Activated B cell treated with CpG ODN at 0.5 μM for 24 hours (primary cell): ENCODE data around the gene BTBD3. TPM values are rescaled to one million over a fixed set of nuclear protein-coding genes. Genes with fewer than 3 reads are reported as not detected.

Experiments used
- ATAC-seq: fragments of 200-7000 bp; cut with Tn5 transposase; one replicate; pipeline ENCODE4 v1.10.0; 2021; ENCODE audit warnings: low read depth, mild to moderate bottlenecking, moderate library complexity
- CTCF ChIA-PET: fragments of 350-600 bp; sonication (Branson Sonifier 250); formaldehyde crosslinking; loops from one replicate; lab custom pipeline; 2021; ENCODE audit warnings: antibody characterized with exemption; lab: Charles Lee
- POLR2A ChIA-PET: fragments of 350-600 bp; sonication (Branson Sonifier 250); formaldehyde crosslinking; loops from one replicate; lab custom pipeline; 2021; ENCODE audit warnings: antibody characterized with exemption; lab: Charles Lee
- DNase-seq: peaks from one replicate; pipeline ENCODE4 v3.0.0; 2022
- H3K27ac Mint-ChIP-seq: one replicate; pipeline ENCODE4 v1.8.0; 2020; ENCODE audit warnings: mixed read lengths
- H3K27me3 Mint-ChIP-seq: one replicate; pipeline ENCODE4 v1.8.0; 2021; ENCODE audit warnings: mixed read lengths
- H3K36me3 Mint-ChIP-seq: one replicate; pipeline ENCODE4 v1.8.0; 2021; ENCODE audit warnings: low read depth, mixed read lengths
- H3K4me1 Mint-ChIP-seq: one replicate; pipeline ENCODE4 v1.8.0; 2021; ENCODE audit warnings: mixed read lengths
- H3K4me3 Mint-ChIP-seq: one replicate; pipeline ENCODE4 v1.8.0; 2020; ENCODE audit warnings: mild to moderate bottlenecking, mixed read lengths
- H3K9me3 Mint-ChIP-seq: one replicate; pipeline ENCODE4 v1.8.0; 2020; ENCODE audit warnings: mixed read lengths
- CTCF ChIP-seq: fragments of 200-600 bp; IDR thresholded peaks from one replicate; pipeline ENCODE4 v1.8.0; 2022; ENCODE audit warnings: antibody characterized with exemption, mild to moderate bottlenecking
- intact Hi-C: fragments of 100-400 bp; cut with micrococcal nuclease; formaldehyde crosslinking; loops from one replicate; pipeline ENCODE4 v1.15.1; 2024
- total RNA-seq: library from RNA; stranded (reverse); gene quantifications from 2 replicates; pipeline ENCODE4 v1.2.3, GENCODE V29; 2022

Gene BTBD3
- total RNA-seq, 1 donor from 2014 or later, result 1.6 TPM

GRCh38 chr20:11948806-11949205, 31.1 kb downstream of the BTBD3 start:
- Mint-ChIP-seq H3K4me3 (no peak overlapping the region), H3K9me3 (peaks cover 3% of the 10 kb centered on the region), H3K27ac (no peak overlapping the region), H3K27me3 (no peaks in the 10 kb centered on the region), H3K4me1 (no peaks in the 10 kb centered on the region), H3K36me3 (no peaks in the 10 kb centered on the region)
- ATAC-seq, result no peak
- TF ChIP-seq CTCF, result no peak
- intact Hi-C loops, result no loop called here
- no peak for DNase-seq
- ChIA-PET CTCF (no interaction called here), POLR2A (no interaction called here)

- POLR2A ChIA-PET, result no interaction called here
- intact Hi-C loops, result no loop called here
- DNase-seq (no peak), ATAC-seq (no peak)
- no peak for TF ChIP-seq CTCF
- H3K4me3 Mint-ChIP-seq, result no peak overlapping the region
- no peaks in the 10 kb centered on the region for H3K4me1 Mint-ChIP-seq
- CTCF ChIA-PET, result no interaction called here
- no peak overlapping the region for H3K27ac Mint-ChIP-seq
- no peaks in the 10 kb centered on the region for H3K27me3 Mint-ChIP-seq
- peaks cover 3% of the 10 kb centered on the region for H3K9me3 Mint-ChIP-seq
- no peaks in the 10 kb centered on the region for H3K36me3 Mint-ChIP-seq
Measured at GRCh38 chr20:11949711-11950110, 32.0 kb downstream of the BTBD3 start.

- H3K27me3 Mint-ChIP-seq, result no peaks in the 10 kb centered on the region
- no peaks in the 10 kb centered on the region for H3K4me1 Mint-ChIP-seq
- H3K4me3 Mint-ChIP-seq, result no peak overlapping the region
- ATAC-seq, result no peak
- H3K9me3 Mint-ChIP-seq, result peaks cover 5% of the 10 kb centered on the region
- no peak for TF ChIP-seq CTCF
- DNase-seq, result no peak
- H3K36me3 Mint-ChIP-seq, result no peaks in the 10 kb centered on the region
- CTCF ChIA-PET, result no interaction called here
- H3K27ac Mint-ChIP-seq, result no peak overlapping the region
- intact Hi-C loops, result no loop called here
- POLR2A ChIA-PET, result no interaction called here
Measured at GRCh38 chr20:11951696-11952095, 34.0 kb downstream of the BTBD3 start.

- CTCF ChIA-PET, result no interaction called here
- DNase-seq, result no peak
- no peak overlapping the region for H3K4me3 Mint-ChIP-seq
- POLR2A ChIA-PET, result no interaction called here
- H3K36me3 Mint-ChIP-seq, result no peaks in the 10 kb centered on the region
- intact Hi-C loops, result no loop called here
- no peak overlapping the region for H3K27ac Mint-ChIP-seq
- no peaks in the 10 kb centered on the region for H3K4me1 Mint-ChIP-seq
- ATAC-seq, result no peak
- TF ChIP-seq CTCF, result no peak
- peaks cover 5% of the 10 kb centered on the region for H3K9me3 Mint-ChIP-seq
- no peaks in the 10 kb centered on the region for H3K27me3 Mint-ChIP-seq
Measured at GRCh38 chr20:11952639-11953038, 34.9 kb downstream of the BTBD3 start.

GRCh38 chr20:11957911-11958310, 40.2 kb downstream of the BTBD3 start:
- H3K4me1 Mint-ChIP-seq, result no peaks in the 10 kb centered on the region

More at GRCh38 chr20:11957911-11958310, 40.2 kb downstream of the BTBD3 start:
- no peak for TF ChIP-seq CTCF
- no peak overlapping the region for H3K4me3 Mint-ChIP-seq
- CTCF ChIA-PET, result no interaction called here
- DNase-seq, result no peak
- H3K36me3 Mint-ChIP-seq, result no peaks in the 10 kb centered on the region
- intact Hi-C loops, result no loop called here
- peaks cover 5% of the 10 kb centered on the region for H3K9me3 Mint-ChIP-seq
- POLR2A ChIA-PET, result no interaction called here
- no peaks in the 10 kb centered on the region for H3K27me3 Mint-ChIP-seq
- H3K27ac Mint-ChIP-seq, result no peak overlapping the region
- no peak for ATAC-seq
